ENCODE data around the gene DIP2C. TPM values are rescaled to one million over a fixed set of nuclear protein-coding genes. Genes with fewer than 3 reads are reported as not detected.

The DIP2C gene
- total and polyA plus RNA-seq, 2 donors (not counting 1 experiment from before 2014, with no cell fraction given) = 1.3 to 1.9 TPM

DNA sequence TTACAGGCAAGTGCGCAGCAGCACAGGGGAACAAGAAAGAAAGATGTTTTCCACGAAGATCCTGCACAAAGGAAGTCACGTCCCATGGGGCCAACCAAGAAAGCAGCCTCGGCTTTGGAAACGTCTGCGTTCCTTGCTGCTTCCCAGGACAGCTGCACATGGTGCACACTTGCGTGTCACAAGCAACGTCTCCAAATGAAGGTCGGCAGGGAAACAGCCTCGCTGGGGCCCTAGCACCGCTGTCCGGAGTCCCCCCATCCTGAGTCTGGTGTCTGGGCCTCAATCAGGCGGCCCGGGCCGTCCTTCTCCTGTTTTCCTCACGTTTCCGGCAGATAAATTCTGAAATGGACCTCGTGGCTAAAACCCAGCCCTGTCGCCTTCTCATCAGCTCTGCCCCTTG lies 206.2 kb downstream of the DIP2C start:
- POLR2A ChIA-PET = no interaction called here
- TF ChIP-seq, protein P1, sequence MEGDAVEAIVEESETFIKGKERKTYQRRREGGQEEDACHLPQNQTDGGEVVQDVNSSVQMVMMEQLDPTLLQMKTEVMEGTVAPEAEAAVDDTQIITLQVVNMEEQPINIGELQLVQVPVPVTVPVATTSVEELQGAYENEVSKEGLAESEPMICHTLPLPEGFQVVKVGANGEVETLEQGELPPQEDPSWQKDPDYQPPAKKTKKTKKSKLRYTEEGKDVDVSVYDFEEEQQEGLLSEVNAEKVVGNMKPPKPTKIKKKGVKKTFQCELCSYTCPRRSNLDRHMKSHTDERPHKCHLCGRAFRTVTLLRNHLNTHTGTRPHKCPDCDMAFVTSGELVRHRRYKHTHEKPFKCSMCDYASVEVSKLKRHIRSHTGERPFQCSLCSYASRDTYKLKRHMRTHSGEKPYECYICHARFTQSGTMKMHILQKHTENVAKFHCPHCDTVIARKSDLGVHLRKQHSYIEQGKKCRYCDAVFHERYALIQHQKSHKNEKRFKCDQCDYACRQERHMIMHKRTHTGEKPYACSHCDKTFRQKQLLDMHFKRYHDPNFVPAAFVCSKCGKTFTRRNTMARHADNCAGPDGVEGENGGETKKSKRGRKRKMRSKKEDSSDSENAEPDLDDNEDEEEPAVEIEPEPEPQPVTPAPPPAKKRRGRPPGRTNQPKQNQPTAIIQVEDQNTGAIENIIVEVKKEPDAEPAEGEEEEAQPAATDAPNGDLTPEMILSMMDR (IDR thresholded peaks at IDR 0.05) = no peak
- no peak for TF ChIP-seq EZH2 (IDR thresholded peaks at IDR 0.05; ENCODE audit: borderline replicate concordance, insufficient read depth, low read depth, low read length, poor library complexity, severe bottlenecking)
- ATAC-seq (ENCODE audit: low read depth) (no peak), DNase-seq (no peak)
- Histone ChIP-seq H3K4me1 (ENCODE audit: control insufficient read depth in 2 of 2, insufficient read depth in 2 of 2, low read length in 2 of 2) (peaks cover 3 to 14% of the 10 kb centered on the region in 2 donors), H3K79me2 (ENCODE audit: control insufficient read depth, insufficient read depth, low read length) (no peaks in the 10 kb centered on the region), H3K9ac (ENCODE audit: low read length) (no peak overlapping the region), H3K27me3 (replicated peaks in 1 of 4; ENCODE audit: control extremely low read depth in 1 of 4, control insufficient read depth in 3 of 4, insufficient read depth in 4 of 4, low read length in 3 of 4) (no peaks in the 10 kb centered on the region), H3K4me3 (ENCODE audit: control extremely low read depth in 1 of 5, extremely low read depth in 1 of 5, insufficient read depth in 1 of 5, low read depth in 2 of 5, low read length in 4 of 5) (no peak overlapping the region), H3K9me3 (ENCODE audit: control extremely low read depth in 1 of 3, control insufficient read depth in 2 of 3, insufficient read depth in 1 of 3, low read length in 2 of 3) (peaks cover 0 to 6% (median 0%) of the 10 kb centered on the region in 3 donors), H3K4me2 (replicated peaks; ENCODE audit: low read depth, low read length, poor library complexity, severe bottlenecking) (no peak overlapping the region), H3K36me3 (replicated peaks in 1 of 2; ENCODE audit: control extremely low read depth in 1 of 2, control insufficient read depth in 1 of 2, extremely low read depth in 1 of 2, insufficient read depth in 2 of 2, low read length in 1 of 2) (no peaks in the 10 kb centered on the region), H4K20me1 (ENCODE audit: control insufficient read depth, insufficient read depth, low read length, poor library complexity, severe bottlenecking) (no peaks in the 10 kb centered on the region), H2AFZ (ENCODE audit: insufficient read depth, low read depth, low read length, poor library complexity, severe bottlenecking) (no peak overlapping the region), H3K27ac (ENCODE audit: low read length in 2 of 2) (no peak overlapping the region)
- Mint-ChIP-seq H3K27me3 (no peaks in the 10 kb centered on the region), H3K27ac (no peak overlapping the region), H3K4me1 (peaks cover 4% of the 10 kb centered on the region), H3K9me3 (ENCODE audit: insufficient read depth) (no peaks in the 10 kb centered on the region), H3K4me3 (no peak overlapping the region)
- intact Hi-C loops (cut with micrococcal nuclease) = no loop called here
- CTCF ChIA-PET = no interaction called here
- 89% methylated on average over 19 of the region's 19 CpGs for WGBS (ENCODE audit: insufficient coverage)

DNA sequence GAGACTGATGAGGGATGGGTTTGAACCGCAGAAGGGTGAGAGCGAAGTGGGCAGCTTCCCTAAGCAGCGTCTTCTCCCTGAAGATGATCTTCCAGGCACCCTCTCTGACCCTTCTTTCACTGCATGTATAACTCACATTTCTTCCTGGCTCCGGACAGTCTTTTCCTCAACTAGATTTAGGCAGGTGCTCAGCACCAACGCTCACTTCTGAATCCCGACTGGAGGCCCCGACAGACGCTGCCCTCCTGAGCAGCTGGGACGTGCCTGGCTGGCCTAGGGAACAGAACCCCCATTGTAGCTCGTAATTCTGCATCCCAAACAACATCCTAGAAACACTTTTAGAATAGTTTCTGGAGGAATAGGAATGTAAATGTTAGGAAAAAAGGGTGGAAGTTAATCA lies 206.6 kb downstream of the DIP2C start:
- Histone ChIP-seq H4K20me1 (ENCODE audit: control insufficient read depth, insufficient read depth, low read length, poor library complexity, severe bottlenecking) (no peaks in the 10 kb centered on the region), H3K36me3 (replicated peaks in 1 of 2; ENCODE audit: control extremely low read depth in 1 of 2, control insufficient read depth in 1 of 2, extremely low read depth in 1 of 2, insufficient read depth in 2 of 2, low read length in 1 of 2) (no peaks in the 10 kb centered on the region), H3K9ac (ENCODE audit: low read length) (no peak overlapping the region), H3K79me2 (ENCODE audit: control insufficient read depth, insufficient read depth, low read length) (no peaks in the 10 kb centered on the region), H2AFZ (ENCODE audit: insufficient read depth, low read depth, low read length, poor library complexity, severe bottlenecking) (no peak overlapping the region), H3K4me2 (replicated peaks; ENCODE audit: low read depth, low read length, poor library complexity, severe bottlenecking) (no peak overlapping the region), H3K9me3 (ENCODE audit: control extremely low read depth in 1 of 3, control insufficient read depth in 2 of 3, insufficient read depth in 1 of 3, low read length in 2 of 3) (peaks cover 0 to 6% (median 0%) of the 10 kb centered on the region in 3 donors), H3K4me3 (ENCODE audit: control extremely low read depth in 1 of 5, extremely low read depth in 1 of 5, insufficient read depth in 1 of 5, low read depth in 2 of 5, low read length in 4 of 5) (no peak overlapping the region), H3K27me3 (replicated peaks in 1 of 4; ENCODE audit: control extremely low read depth in 1 of 4, control insufficient read depth in 3 of 4, insufficient read depth in 4 of 4, low read length in 3 of 4) (no peaks in the 10 kb centered on the region), H3K4me1 (ENCODE audit: control insufficient read depth in 2 of 2, insufficient read depth in 2 of 2, low read length in 2 of 2) (peaks cover 3 to 14% of the 10 kb centered on the region in 2 donors), H3K27ac (ENCODE audit: low read length in 2 of 2) (no peak overlapping the region)
- Mint-ChIP-seq H3K27me3 (no peaks in the 10 kb centered on the region), H3K27ac (no peak overlapping the region), H3K9me3 (ENCODE audit: insufficient read depth) (no peaks in the 10 kb centered on the region), H3K4me1 (peaks cover 4% of the 10 kb centered on the region), H3K4me3 (no peak overlapping the region)
- DNase-seq = no peak
- intact Hi-C loops (cut with micrococcal nuclease) = no loop called here
- TF ChIP-seq, protein P1 (IDR thresholded peaks at IDR 0.05) = no peak
- no peak for TF ChIP-seq EZH2 (IDR thresholded peaks at IDR 0.05; ENCODE audit: borderline replicate concordance, insufficient read depth, low read depth, low read length, poor library complexity, severe bottlenecking)
- CTCF ChIA-PET = no interaction called here
- 96% methylated on average over 8 of the region's 10 CpGs for WGBS (ENCODE audit: insufficient coverage)
- ATAC-seq (ENCODE audit: low read depth) = no peak
- POLR2A ChIA-PET = no interaction called here
